HS-5 (cell line): Measurements from ENCODE around the gene CADM4.

Experiments used
- DNase-seq: peaks from one replicate; pipeline ENCODE4 v3.0.0-alpha.2; 2012; ENCODE audit warnings: low read depth

CADM4 gene

DNA sequence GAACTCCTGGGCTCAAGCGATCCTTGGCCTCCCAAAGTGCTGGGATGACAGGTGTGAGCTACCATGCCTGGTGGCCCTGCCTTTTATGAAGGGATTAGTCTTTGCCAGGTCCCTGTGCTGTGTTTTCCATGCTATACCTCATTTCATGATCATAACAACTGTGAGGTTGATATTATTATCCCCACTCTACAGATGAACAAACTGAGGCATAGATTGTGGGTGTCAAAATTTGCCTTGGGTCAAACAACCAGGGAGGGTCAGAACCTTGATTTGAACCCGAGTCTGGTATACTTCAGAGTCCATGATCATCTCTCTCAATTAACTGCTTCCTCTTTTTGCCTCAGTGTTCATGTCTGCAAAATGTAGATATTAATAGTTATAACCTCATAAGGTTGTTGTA lies 57.2 kb downstream of the CADM4 start:
- DNase-seq = no peak

GRCh38 chr19:43581467-43581866 lies 58.2 kb downstream of the CADM4 start:
- no peak for DNase-seq

DNA sequence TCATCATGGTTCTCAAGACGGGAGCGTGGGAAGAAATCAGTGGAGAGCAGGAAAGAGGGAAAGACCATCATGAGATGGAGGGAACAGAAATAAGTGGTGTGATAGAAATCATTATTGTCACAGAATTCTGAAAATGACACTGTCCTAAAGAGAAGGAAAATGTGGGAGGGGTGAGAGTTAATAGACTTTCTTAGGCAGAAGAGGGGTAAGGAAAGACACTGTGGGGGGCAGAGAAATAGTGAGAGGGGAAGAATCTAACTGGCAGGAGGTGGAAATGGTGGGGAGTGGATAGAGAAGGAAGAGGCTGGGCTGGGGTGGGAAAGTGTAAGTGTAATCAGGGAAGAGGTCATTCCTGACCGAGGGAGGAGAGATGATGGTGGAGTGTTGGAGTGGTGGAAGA lies 60.9 kb downstream of the CADM4 start:
- DNase-seq = no peak

DNA sequence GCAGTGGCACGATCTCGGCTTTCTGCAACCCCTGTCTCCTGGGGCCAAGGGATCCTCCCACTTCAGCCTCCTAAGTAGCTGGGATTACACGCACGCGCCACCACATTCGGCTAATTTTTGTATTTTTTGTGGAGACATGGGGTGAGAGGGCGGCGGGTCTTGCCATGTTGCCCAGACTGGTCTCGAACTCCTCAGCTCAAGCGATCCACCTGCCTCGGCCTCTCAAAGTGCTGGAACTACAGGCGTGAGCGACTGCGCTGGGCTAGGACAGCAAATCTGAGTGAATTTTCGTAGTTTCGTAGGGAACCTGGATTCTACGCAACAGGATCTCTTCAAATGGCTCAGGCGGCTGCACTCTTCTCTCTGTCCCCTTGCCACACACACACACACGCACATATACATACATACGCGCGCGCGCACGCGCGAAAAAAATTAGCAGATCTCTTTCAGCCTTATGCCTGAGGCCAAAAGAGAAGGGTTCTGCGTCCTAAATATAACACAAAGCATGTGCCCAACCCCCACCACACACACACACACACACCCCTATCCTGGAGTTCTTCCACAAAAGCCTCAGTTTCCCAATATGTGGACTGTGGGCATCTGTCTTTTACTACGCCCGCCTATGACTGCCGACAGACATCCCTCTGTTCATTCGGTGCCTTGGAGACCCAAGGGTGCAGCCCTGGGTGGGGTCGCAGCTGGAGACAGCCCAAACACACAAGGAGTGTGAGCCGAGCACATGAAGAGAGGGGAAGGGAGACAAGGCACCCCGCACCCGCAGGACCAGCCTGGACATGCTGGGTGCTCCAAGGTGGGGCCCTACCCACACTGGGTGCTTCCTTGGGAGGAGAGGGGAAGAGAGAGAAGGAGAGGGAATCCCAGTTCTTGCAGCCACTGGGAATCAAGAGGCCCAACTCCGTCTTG lies 63.4 kb downstream of the CADM4 start:
- DNase-seq = no peak

GRCh38 chr19:43575156-43575950 lies 64.3 kb downstream of the CADM4 start, which contains the start of the genes PINLYP and XRCC1:
Gene PINLYP (plus strand): TSS chr19:43575801. CDS start chr19:43577192, 1,391 bp downstream.
Gene XRCC1 (minus strand): TSS chr19:43575527. CDS start chr19:43575458, 69 bp downstream.
- peak; percentile 94 for DNase-seq

GRCh38 chr19:43574424-43575155 lies 65.1 kb downstream of the CADM4 start:
- no peak for DNase-seq
